Effector memory CD8-positive, alpha-beta T cell (primary cell): ENCODE data around the gene CNTRL.
A peak's percentile ranks its signal among the peaks of the same experiment; 100 is the strongest.

Experiments used
- ATAC-seq: fragments of 150-1000 bp; cut with Tn5 transposase; replicated peaks from 2 replicates; pipeline ENCODE4 v1.10.0; 2021; ENCODE audit warnings: mild to moderate bottlenecking, moderate library complexity
- DNase-seq, 3 experiments: peaks; one replicate each; pipeline ENCODE4 v3.0.0; 2021
- H3K27ac Mint-ChIP-seq, 2 donors: one replicate each; pipeline ENCODE4 v1.8.0; 2022; ENCODE audit warnings: mild to moderate bottlenecking in 2 of 2, mixed read lengths in 2 of 2, moderate library complexity in 2 of 2
- H3K27me3 Mint-ChIP-seq, 2 donors: one replicate each; pipeline ENCODE4 v1.8.0; 2022; ENCODE audit warnings: mixed read lengths in 2 of 2
- H3K36me3 Mint-ChIP-seq: one replicate; pipeline ENCODE4 v1.8.0; 2022; ENCODE audit warnings: mild to moderate bottlenecking, moderate library complexity, mixed read lengths; ENCODE audit not compliant: insufficient read depth
- H3K4me1 Mint-ChIP-seq, 2 donors: one replicate each; pipeline ENCODE4 v1.8.0; 2022; ENCODE audit warnings: low read depth in 2 of 2, mixed read lengths in 2 of 2
- H3K4me3 Mint-ChIP-seq, 2 donors: one replicate each; pipeline ENCODE4 v1.8.0; 2022; ENCODE audit warnings: mild to moderate bottlenecking in 2 of 2, mixed read lengths in 2 of 2, moderate library complexity in 2 of 2
- H3K9me3 Mint-ChIP-seq, 2 donors: one replicate each; pipeline ENCODE4 v1.8.0; 2022; ENCODE audit warnings: mixed read lengths in 2 of 2

CNTRL gene

GRCh38 chr9:121210536-121210935 is 135.8 kb downstream of the CNTRL start:
- Mint-ChIP-seq H3K27ac (no peak overlapping the region), H3K4me3 (no peak overlapping the region)
- no peak for ATAC-seq

GRCh38 chr9:121213136-121213806 is 138.5 kb downstream of the CNTRL start:
- Mint-ChIP-seq H3K4me3 (no peak overlapping the region), H3K27me3 (no peaks in the 10 kb centered on the region), H3K9me3 (no peaks in the 10 kb centered on the region), H3K4me1 (peaks cover 0 to 4% of the 10 kb centered on the region in 2 donors), H3K36me3 (no peaks in the 10 kb centered on the region), H3K27ac (peak overlapping the region in 1 of 2 donors; percentile 42)
- peak; percentile 64 for ATAC-seq
- peak; percentile 39 to 51 (median 45) for DNase-seq

More at GRCh38 chr9:121210536-121210935, 135.8 kb downstream of the CNTRL start:
- Mint-ChIP-seq H3K27me3 (no peaks in the 10 kb centered on the region), H3K9me3 (no peaks in the 10 kb centered on the region), H3K36me3 (no peaks in the 10 kb centered on the region), H3K4me1 (peaks cover 3 to 7% of the 10 kb centered on the region in 2 donors)
- no peak for DNase-seq

GRCh38 chr9:121214005-121214404 is 139.2 kb downstream of the CNTRL start:
- no peak overlapping the region for H3K27ac Mint-ChIP-seq
- H3K9me3 Mint-ChIP-seq = no peaks in the 10 kb centered on the region
- H3K4me3 Mint-ChIP-seq = no peak overlapping the region

DNA sequence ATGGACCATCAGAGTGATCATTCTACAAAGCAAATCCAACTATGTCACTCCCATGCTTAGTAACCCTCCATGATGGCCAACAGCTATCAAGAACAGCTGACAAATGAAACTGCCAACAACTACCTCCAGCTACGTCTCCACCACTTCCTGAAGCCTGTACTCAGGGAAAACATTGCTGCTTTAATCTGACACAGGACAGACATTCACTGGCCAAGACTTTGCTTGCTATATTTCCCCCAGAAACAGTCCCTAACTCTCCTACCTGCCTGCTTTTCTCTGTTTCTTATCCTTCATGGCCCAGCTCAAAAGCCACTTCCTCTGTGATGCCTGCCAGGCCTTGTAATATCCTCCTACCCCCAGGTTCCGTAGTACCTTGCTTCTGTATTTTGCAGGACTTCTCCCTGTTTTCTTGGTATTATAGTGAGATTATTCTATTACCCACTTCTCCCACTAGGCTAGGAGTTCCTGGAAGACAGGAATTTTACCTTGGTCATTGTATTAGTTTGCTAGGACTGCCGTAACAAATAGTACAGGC is 141.6 kb downstream of the CNTRL start:
- ATAC-seq (no peak), DNase-seq (no peak)
- Mint-ChIP-seq H3K36me3 (no peaks in the 10 kb centered on the region), H3K27ac (no peak overlapping the region), H3K9me3 (no peaks in the 10 kb centered on the region), H3K4me1 (peaks cover 0 to 3% of the 10 kb centered on the region in 2 donors), H3K27me3 (no peaks in the 10 kb centered on the region), H3K4me3 (no peak overlapping the region)

More at GRCh38 chr9:121214005-121214404, 139.2 kb downstream of the CNTRL start:
- ATAC-seq (no peak), DNase-seq (no peak)
- Mint-ChIP-seq H3K4me1 (peaks cover 0 to 3% of the 10 kb centered on the region in 2 donors), H3K36me3 (no peaks in the 10 kb centered on the region), H3K27me3 (no peaks in the 10 kb centered on the region)

- peaks cover 0 to 3% of the 10 kb centered on the region in 2 donors for H3K4me1 Mint-ChIP-seq
- ATAC-seq (no peak), DNase-seq (no peak)
- no peak overlapping the region for H3K4me3 Mint-ChIP-seq
- no peaks in the 10 kb centered on the region for H3K36me3 Mint-ChIP-seq
- H3K9me3 Mint-ChIP-seq = no peaks in the 10 kb centered on the region
- H3K27me3 Mint-ChIP-seq = no peaks in the 10 kb centered on the region
- no peak overlapping the region for H3K27ac Mint-ChIP-seq
Measured at GRCh38 chr9:121217609-121218292, 143.0 kb downstream of the CNTRL start.

DNA sequence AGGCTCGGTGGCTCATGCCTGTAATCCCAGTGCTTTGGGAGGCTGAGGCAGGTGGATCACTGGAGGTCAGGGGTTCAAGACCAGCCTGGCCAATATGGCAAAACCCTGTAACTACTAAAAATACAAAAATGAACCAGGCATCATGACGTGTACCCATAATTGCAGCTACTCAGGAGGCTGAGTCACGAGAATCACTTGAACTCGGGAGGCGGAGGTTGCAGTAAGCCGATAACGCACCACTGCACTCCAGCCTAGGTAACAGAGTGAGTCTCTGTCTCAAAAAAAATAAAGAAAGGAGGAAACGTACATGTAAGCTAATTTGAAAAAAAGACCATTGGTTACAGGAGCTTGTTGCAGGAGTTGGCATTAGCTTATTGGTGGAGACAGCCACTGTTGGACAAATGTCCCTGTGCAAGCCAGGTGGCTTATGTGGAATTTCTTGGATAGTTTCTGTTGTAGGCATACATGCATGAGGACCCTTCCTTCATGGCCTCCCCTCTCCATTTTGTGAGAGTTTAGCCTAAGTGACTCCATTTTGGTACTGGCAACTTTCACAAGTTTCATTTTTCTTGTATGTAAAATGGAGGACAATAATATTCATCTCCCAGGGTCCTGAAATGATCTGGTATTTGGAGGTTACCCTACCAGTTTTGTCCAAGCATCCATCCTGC is 143.7 kb downstream of the CNTRL start:
- Mint-ChIP-seq H3K27ac (no peak overlapping the region), H3K36me3 (no peaks in the 10 kb centered on the region), H3K4me3 (no peak overlapping the region), H3K9me3 (no peaks in the 10 kb centered on the region), H3K4me1 (peaks cover 0 to 3% of the 10 kb centered on the region in 2 donors), H3K27me3 (no peaks in the 10 kb centered on the region)
- DNase-seq (no peak), ATAC-seq (no peak)

DNA sequence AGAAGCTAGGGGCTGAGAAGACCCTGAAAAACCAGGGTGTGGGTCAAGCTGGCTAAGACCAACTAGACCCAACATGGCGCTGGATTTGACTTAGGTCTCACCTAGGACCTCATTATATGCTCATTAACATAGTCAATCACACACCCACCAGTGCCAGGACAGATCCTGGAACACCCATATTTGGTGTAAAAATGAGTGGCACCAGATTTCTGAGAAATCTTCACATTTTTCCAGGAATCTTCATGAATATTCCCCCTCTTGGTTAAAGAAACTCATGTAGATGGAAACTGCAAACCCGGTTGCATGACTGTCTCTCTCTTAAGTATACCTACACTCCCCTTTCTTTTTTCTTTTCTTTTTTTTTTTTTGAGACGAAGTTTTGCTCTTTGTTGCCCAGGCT is 144.8 kb downstream of the CNTRL start:
- Mint-ChIP-seq H3K9me3 (no peaks in the 10 kb centered on the region), H3K27me3 (no peaks in the 10 kb centered on the region), H3K36me3 (no peaks in the 10 kb centered on the region), H3K4me1 (no peaks in the 10 kb centered on the region), H3K4me3 (no peak overlapping the region), H3K27ac (no peak overlapping the region)
- DNase-seq (no peak), ATAC-seq (no peak)

- Mint-ChIP-seq H3K27ac (peak overlapping the region in 1 of 2 donors; percentile 20), H3K4me1 (no peaks in the 10 kb centered on the region), H3K4me3 (no peak overlapping the region), H3K27me3 (no peaks in the 10 kb centered on the region), H3K36me3 (no peaks in the 10 kb centered on the region), H3K9me3 (no peaks in the 10 kb centered on the region)
- no peak for ATAC-seq
- DNase-seq = no peak
Measured at GRCh38 chr9:121220996-121221663, 146.4 kb downstream of the CNTRL start.

GRCh38 chr9:121221664-121222055 is 146.9 kb downstream of the CNTRL start:
- ATAC-seq (no peak), DNase-seq (no peak)
- Mint-ChIP-seq H3K4me1 (no peaks in the 10 kb centered on the region), H3K9me3 (no peaks in the 10 kb centered on the region), H3K36me3 (no peaks in the 10 kb centered on the region), H3K27ac (no peak overlapping the region), H3K4me3 (no peak overlapping the region), H3K27me3 (no peaks in the 10 kb centered on the region)

DNA sequence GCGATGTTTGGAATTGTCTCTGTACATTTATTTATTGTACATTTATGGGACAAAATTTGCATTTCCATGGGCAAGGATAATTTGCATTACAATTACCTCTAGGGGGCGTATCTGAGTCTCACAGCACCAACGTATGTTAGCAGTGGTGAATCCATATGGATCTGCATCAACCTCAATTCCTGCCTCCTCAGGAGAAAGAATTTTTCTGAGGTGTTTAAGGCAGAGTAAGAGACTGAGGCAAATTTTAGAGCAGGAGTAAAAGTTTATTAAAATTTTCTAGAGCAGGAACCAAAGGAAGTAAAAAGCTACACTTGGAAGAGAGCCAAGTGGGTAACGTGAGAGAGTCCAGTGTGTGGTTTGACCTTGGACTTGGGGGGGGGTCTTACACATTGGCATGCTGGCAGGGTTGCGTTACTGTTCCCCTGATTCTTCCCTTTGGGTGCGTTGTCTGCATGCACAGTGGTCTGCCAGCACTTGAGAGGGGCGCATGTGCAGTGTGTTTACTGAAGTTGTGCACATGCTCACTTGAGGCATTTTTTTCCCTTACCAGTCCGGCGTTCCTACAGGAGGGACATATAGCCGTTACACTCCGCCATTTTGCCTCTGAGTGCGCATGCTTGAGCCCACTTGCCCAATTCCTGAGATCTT is 147.9 kb downstream of the CNTRL start:
- Mint-ChIP-seq H3K4me3 (no peak overlapping the region), H3K4me1 (no peaks in the 10 kb centered on the region)

DNA sequence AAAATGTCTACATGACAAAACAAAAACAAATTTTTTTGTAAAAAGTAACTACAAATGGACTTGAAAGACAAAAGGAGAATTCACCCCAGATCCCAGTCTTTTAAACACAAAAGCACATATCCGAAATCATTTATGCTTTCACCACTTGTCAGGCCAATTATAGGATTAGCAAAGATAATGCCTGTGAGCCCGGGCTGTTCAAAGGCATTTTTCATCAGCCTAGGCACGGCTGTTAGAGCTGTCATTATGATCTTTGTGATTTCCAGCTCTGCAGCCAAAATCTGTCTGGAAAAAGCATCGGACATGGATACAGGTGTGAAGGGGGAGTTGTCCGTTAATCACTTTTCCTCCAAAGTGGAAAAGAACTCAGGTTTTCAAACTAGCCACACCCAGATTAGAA is 150.5 kb downstream of the CNTRL start:
- no peak overlapping the region for H3K4me3 Mint-ChIP-seq
- no peaks in the 10 kb centered on the region for H3K4me1 Mint-ChIP-seq
- no peaks in the 10 kb centered on the region for H3K27me3 Mint-ChIP-seq
- DNase-seq (no peak), ATAC-seq (no peak)
- no peak overlapping the region for H3K27ac Mint-ChIP-seq
- H3K36me3 Mint-ChIP-seq = no peaks in the 10 kb centered on the region
- no peaks in the 10 kb centered on the region for H3K9me3 Mint-ChIP-seq

More for the DNA sequence above, 147.9 kb downstream of the CNTRL start:
- no peak for DNase-seq
- H3K27me3 Mint-ChIP-seq = no peaks in the 10 kb centered on the region
- no peak for ATAC-seq
- no peaks in the 10 kb centered on the region for H3K36me3 Mint-ChIP-seq
- H3K9me3 Mint-ChIP-seq = no peaks in the 10 kb centered on the region
- no peak overlapping the region for H3K27ac Mint-ChIP-seq

DNA sequence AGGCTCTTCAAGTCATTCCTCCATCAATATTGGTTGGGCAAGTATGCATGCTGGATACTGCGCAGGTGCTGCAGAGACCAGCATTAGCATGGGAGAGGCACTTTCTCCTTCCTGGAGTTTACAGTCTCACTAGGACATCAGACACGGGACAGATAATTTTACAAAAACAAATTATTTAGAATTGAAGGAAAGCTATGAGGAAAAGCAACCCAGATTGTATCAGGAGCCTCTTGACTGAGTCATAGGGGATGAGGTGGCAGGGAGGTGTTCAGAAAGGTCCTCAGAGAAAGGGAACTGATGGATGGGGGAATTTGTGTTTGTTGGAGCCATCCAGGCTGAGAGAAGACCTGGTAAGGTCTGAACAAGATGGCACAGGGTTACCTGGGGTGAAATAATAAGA is 151.4 kb downstream of the CNTRL start:
- Mint-ChIP-seq H3K4me3 (no peak overlapping the region), H3K36me3 (no peaks in the 10 kb centered on the region), H3K4me1 (no peaks in the 10 kb centered on the region), H3K27me3 (no peaks in the 10 kb centered on the region), H3K27ac (no peak overlapping the region), H3K9me3 (no peaks in the 10 kb centered on the region)
- DNase-seq (no peak), ATAC-seq (no peak)
